Stomach (tissue), 4 donors: ENCODE measurements around the gene TMEM80.

Experiments used
- EP300 ChIP-seq: sonication (generic); formaldehyde crosslinking; IDR thresholded peaks from one replicate; pipeline ENCODE4 v1.6.1; 2017; ENCODE audit warnings: antibody characterized with exemption
- POLR2AphosphoS5 ChIP-seq, 3 donors: sonication (generic); formaldehyde crosslinking; IDR thresholded peaks; one replicate each; pipeline ENCODE4 v1.6.1; 2016; ENCODE audit warnings: antibody characterized with exemption in 3 of 3
- TF ChIP-seq, protein P1 (sequence below), 7 experiments: fragments of 450-650 bp in 4 of 7; fragments of 200-600 bp in 3 of 7; sonication (generic) in 3 of 7; IDR thresholded peaks; one replicate each; pipeline ENCODE4 v1.5.1; 2016 to 2019; ENCODE audit warnings: antibody characterized with exemption in 7 of 7, control low read depth in 2 of 7, mild to moderate bottlenecking in 1 of 7

GRCh38 chr11:707817-708420 lies 12.3 kb downstream of the TMEM80 start:
- TF ChIP-seq, protein P1, sequence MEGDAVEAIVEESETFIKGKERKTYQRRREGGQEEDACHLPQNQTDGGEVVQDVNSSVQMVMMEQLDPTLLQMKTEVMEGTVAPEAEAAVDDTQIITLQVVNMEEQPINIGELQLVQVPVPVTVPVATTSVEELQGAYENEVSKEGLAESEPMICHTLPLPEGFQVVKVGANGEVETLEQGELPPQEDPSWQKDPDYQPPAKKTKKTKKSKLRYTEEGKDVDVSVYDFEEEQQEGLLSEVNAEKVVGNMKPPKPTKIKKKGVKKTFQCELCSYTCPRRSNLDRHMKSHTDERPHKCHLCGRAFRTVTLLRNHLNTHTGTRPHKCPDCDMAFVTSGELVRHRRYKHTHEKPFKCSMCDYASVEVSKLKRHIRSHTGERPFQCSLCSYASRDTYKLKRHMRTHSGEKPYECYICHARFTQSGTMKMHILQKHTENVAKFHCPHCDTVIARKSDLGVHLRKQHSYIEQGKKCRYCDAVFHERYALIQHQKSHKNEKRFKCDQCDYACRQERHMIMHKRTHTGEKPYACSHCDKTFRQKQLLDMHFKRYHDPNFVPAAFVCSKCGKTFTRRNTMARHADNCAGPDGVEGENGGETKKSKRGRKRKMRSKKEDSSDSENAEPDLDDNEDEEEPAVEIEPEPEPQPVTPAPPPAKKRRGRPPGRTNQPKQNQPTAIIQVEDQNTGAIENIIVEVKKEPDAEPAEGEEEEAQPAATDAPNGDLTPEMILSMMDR (IDR thresholded peaks at IDR 0.05), result no peak
- TF ChIP-seq POLR2AphosphoS5 (IDR thresholded peaks at IDR 0.05) (no peak), EP300 (no peak)
